Heart left ventricle (tissue), 13 donors: Measurements from ENCODE around the gene SKAP2.

Experiments
- POLR2A ChIP-seq, 2 donors: fragments of 450-650 bp; IDR thresholded peaks; one replicate each; pipeline ENCODE4 v1.6.1; 2017; ENCODE audit warnings: antibody characterized with exemption in 2 of 2, mild to moderate bottlenecking in 2 of 2, moderate library complexity in 2 of 2
- TF ChIP-seq, protein P1 (sequence below), 12 donors: fragments of 200-600 bp; sonication (generic) in 4 of 12; IDR thresholded peaks; one replicate each; pipeline versions ENCODE4 v1.5.0 to v1.8.0; 2018 to 2022; ENCODE audit warnings: antibody characterized with exemption in 12 of 12, mild to moderate bottlenecking in 5 of 12
- donor health status: ischemic (EF 13 %, LVEDD 7.1; RV severe dilation, severe dysfunction).
- donor health status: DM: no; HTN: yes; CAD: no.
- donor health status: DM: no; HTN: no; CAD: no.
- donor health status: ischemic (EF 25% LVEDD 6.9; RV normal size, moderate dysfunction).
- donor health status: ischemic (EF 25% LVEDD 5.7; RV mildly dilated, moderate dysfunction).
- donor health status: ischemic (EF 35%, LVEDD 5.7; RV mildly dilated, moderate dysfunction).
- donor health status: nonischemic (EF 11% LVEDD 7.7; RV severe dilation, severe dysfunction).
- donor health status: DM: yes; HTN: yes; CAD: no.
- donor health status: PGD.
- donor health status: ischemic (EF 29% LVEDD 5.4; RV normal size, mild dysfunction).
- donor health status: nonischemic (EF 23%, LVEDD 6.1; RV moderate dilation, normal function).

DNA sequence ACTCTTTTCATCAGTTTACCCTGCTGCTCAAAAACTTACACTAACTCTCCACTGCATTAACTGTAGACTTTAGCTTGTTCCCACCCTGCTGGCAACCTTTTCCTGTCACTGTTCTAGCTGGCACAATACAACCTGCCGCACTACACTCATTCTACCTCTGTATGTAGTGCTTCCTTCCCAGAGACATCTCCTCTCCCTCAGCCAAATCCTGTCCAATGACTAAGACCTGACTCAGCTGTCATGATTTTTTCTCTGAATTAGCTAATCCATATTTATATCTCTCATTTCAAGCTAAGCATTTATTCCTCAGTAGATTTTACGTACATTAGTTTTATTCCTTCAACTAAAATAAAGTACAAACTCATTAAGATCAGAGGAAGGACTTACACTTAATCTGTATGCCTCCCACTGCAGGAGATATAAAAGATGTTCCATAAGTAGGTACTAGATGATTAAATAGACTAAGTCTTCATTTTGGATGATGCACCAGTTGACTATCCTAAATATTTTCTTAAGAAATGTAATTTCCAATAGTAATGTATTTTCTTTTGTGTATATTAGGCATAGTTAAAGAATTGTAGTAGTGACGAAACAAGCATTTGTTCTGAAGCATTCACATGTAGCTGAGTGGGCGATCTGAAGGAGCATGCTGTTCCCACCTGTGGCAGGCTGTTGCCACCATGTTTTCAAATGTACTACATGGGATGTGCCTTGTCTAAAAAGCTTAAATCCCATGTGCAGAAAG lies 189.1 kb downstream of the SKAP2 start:
- TF ChIP-seq, protein P1, sequence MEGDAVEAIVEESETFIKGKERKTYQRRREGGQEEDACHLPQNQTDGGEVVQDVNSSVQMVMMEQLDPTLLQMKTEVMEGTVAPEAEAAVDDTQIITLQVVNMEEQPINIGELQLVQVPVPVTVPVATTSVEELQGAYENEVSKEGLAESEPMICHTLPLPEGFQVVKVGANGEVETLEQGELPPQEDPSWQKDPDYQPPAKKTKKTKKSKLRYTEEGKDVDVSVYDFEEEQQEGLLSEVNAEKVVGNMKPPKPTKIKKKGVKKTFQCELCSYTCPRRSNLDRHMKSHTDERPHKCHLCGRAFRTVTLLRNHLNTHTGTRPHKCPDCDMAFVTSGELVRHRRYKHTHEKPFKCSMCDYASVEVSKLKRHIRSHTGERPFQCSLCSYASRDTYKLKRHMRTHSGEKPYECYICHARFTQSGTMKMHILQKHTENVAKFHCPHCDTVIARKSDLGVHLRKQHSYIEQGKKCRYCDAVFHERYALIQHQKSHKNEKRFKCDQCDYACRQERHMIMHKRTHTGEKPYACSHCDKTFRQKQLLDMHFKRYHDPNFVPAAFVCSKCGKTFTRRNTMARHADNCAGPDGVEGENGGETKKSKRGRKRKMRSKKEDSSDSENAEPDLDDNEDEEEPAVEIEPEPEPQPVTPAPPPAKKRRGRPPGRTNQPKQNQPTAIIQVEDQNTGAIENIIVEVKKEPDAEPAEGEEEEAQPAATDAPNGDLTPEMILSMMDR (IDR thresholded peaks at IDR 0.05): no peak
- no peak for TF ChIP-seq POLR2A (IDR thresholded peaks at IDR 0.05)
